Calu3 (cell line): ENCODE results near the gene CDX2. TPM values are rescaled to one million over a fixed set of nuclear protein-coding genes. Genes with fewer than 3 reads are reported as not detected.
"Not testable (repeated sequence)": the region's sequence is repeated elsewhere in the genome, so short reads cannot be mapped to it uniquely, and the experiment has no call there.

ENCODE experiments used
- BruUV-seq: library from RNA; stranded (reverse); fragments of 400-500 nt; replicated peaks from 2 replicates; lab custom pipeline; 2021; lab: Mats Ljungman, UMichigan
- CTCF ChIA-PET: fragments of 300-600 bp; sonication (Branson Sonifier 250); formaldehyde crosslinking; loops from one replicate; lab custom pipeline; 2022; ENCODE audit warnings: antibody characterized with exemption; lab: Charles Lee
- DNase-seq: peaks from one replicate; pipeline ENCODE4 v3.0.0; 2022
- H3K27ac Mint-ChIP-seq: one replicate; pipeline ENCODE4 v1.8.0; 2022; ENCODE audit warnings: mixed read lengths; ENCODE audit not compliant: unreplicated experiment
- H3K27me3 Mint-ChIP-seq: one replicate; pipeline ENCODE4 v1.8.0; 2022; ENCODE audit warnings: mixed read lengths; ENCODE audit not compliant: unreplicated experiment
- H3K36me3 Mint-ChIP-seq: one replicate; pipeline ENCODE4 v1.8.0; 2022; ENCODE audit warnings: mild to moderate bottlenecking, moderate library complexity, mixed read lengths; ENCODE audit not compliant: insufficient read depth, unreplicated experiment
- H3K4me1 Mint-ChIP-seq: one replicate; pipeline ENCODE4 v1.8.0; 2022; ENCODE audit warnings: mild to moderate bottlenecking, low read depth, mixed read lengths; ENCODE audit not compliant: unreplicated experiment
- H3K4me3 Mint-ChIP-seq: one replicate; pipeline ENCODE4 v1.8.0; 2022; ENCODE audit warnings: mild to moderate bottlenecking, low read depth, moderate library complexity, mixed read lengths; ENCODE audit not compliant: unreplicated experiment
- H3K9me3 Mint-ChIP-seq: one replicate; pipeline ENCODE4 v1.8.0; 2022; ENCODE audit warnings: low read depth, mixed read lengths; ENCODE audit not compliant: unreplicated experiment
- CTCF ChIP-seq: fragments of 200-600 bp; IDR thresholded peaks from one replicate; pipeline ENCODE4 v1.8.0; 2022; ENCODE audit warnings: antibody characterized with exemption; ENCODE audit not compliant: unreplicated experiment
- intact Hi-C: fragments of 100-400 bp; cut with micrococcal nuclease; formaldehyde crosslinking; loops from one replicate; pipeline ENCODE4 v1.10.0; 2022; ENCODE audit not compliant: unreplicated experiment
- total RNA-seq: library from RNA; stranded (reverse); gene quantifications from 2 replicates; pipeline ENCODE4 v1.2.3, GENCODE V29; 2022

CDX2 gene
- total RNA-seq, 1 experiment from 2014 or later: not detected

DNA sequence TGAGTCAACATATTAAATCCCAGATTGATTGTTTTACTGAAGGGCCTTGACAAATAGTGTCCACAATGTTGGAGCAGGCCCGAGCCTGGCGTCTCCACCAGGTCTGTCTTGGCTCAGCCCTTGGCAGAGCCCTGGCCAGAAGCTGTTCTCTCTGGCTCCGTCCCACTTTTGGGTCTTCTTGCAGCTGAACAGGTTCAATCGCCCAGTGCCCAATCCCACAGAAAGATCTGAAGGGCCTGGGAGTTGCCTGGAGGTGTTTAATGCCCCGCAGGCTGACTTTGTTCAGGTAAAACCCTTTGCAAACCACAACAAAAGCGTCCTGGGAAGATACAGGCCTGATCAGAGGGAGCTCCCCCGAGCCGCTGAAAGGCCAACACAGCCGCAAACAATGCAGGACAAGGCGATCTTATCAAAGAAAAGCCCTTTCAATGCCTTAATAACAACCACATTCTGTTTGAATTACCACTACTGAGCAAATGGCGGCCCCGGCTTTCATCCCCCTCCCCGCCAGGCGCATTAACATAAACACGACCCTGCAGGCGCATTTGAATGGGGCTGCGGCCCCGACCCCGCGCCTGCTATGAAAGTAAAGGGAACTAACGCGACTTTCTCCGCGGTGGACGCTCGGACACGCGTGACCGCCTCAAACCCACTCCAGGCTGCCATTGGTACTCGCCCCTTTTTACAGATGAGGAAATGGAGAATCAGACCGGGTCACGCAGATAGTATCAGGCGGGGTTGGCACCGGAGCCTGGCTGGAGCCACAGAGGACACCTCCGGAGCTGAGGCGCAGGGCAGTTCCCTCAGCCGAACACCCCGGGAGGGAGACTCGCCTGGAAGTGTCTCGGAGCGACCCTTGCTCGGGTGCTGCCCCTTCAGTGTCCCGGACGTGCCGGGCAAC, 3.1 kb downstream of the CDX2 start:
- no peak overlapping the region for H3K4me3 Mint-ChIP-seq
- CTCF ChIA-PET: no interaction called here
- peaks cover 48% of the 10 kb centered on the region for H3K27me3 Mint-ChIP-seq
- DNase-seq: no peak
- no peaks in the 10 kb centered on the region for H3K9me3 Mint-ChIP-seq
- intact Hi-C loops: no loop called here
- H3K27ac Mint-ChIP-seq: no peak overlapping the region
- BruUV-seq: no TSS peak
- H3K4me1 Mint-ChIP-seq: peaks cover 25% of the 10 kb centered on the region
- no peaks in the 10 kb centered on the region for H3K36me3 Mint-ChIP-seq
- TF ChIP-seq CTCF: no peak

DNA sequence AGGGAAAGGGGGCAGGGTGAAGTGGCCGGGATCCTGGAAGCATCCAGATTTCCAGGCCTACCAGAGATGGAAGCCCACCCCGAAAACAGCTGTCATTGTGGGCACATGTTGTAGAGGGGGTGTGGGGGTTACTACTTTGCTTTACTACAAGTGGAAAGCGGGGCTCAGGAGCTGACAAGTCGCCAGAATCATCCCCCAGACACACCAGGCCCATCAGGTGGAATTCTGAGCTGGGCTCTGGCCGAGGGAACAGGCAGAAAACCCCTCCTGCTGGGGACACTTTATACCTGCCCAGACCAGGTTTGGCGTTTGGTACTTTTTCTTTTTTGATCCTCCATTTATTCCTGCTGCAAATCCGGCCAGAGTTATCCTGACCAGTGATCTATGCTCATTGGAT, 3.8 kb downstream of the CDX2 start:
- H3K9me3 Mint-ChIP-seq: no peaks in the 10 kb centered on the region
- H3K4me1 Mint-ChIP-seq: peaks cover 25% of the 10 kb centered on the region
- DNase-seq: no peak
- intact Hi-C loops: no loop called here
- no TSS peak for BruUV-seq
- TF ChIP-seq CTCF: no peak
- no peak overlapping the region for H3K4me3 Mint-ChIP-seq
- H3K27me3 Mint-ChIP-seq: peaks cover 47% of the 10 kb centered on the region
- H3K36me3 Mint-ChIP-seq: no peaks in the 10 kb centered on the region
- CTCF ChIA-PET: no interaction called here
- H3K27ac Mint-ChIP-seq: no peak overlapping the region

- no peak for TF ChIP-seq CTCF
- H3K9me3 Mint-ChIP-seq: no peaks in the 10 kb centered on the region
- no peak for DNase-seq
- CTCF ChIA-PET: interaction anchor here (0.7 kb wide), 1 partner anchor 180 kb away, joined by 3 read pairs; no protein-coding TSS in a partner anchor
- H3K27ac Mint-ChIP-seq: no peak overlapping the region
- H3K36me3 Mint-ChIP-seq: peaks cover 4% of the 10 kb centered on the region
- intact Hi-C loops: no loop called here
- H3K4me1 Mint-ChIP-seq: peaks cover 25% of the 10 kb centered on the region
- no TSS peak for BruUV-seq
- H3K27me3 Mint-ChIP-seq: peaks cover 42% of the 10 kb centered on the region
- H3K4me3 Mint-ChIP-seq: no peak overlapping the region
These were observed 4.3 kb downstream of the CDX2 start for GRCh38 chr13:27964741-27965323.

- DNase-seq, H3K36me3 Mint-ChIP-seq, BruUV-seq, H3K4me3 Mint-ChIP-seq, intact Hi-C loops, H3K9me3 Mint-ChIP-seq, H3K27ac Mint-ChIP-seq: not testable (repeated sequence)
- peaks cover 36% of the 10 kb centered on the region for H3K27me3 Mint-ChIP-seq
- CTCF ChIA-PET: interaction anchor here (0.7 kb wide), 1 partner anchor 179 kb away, joined by 3 read pairs; no protein-coding TSS in a partner anchor
- peaks cover 22% of the 10 kb centered on the region for H3K4me1 Mint-ChIP-seq
These were observed 4.9 kb downstream of the CDX2 start for GRCh38 chr13:27964206-27964605.
